Activated CD4-positive, alpha-beta memory T cell treated with anti-CD3 and anti-CD28 coated beads for 36 hours (primary cell): ENCODE data around the gene VWA1. TPM values are rescaled to one million over a fixed set of nuclear protein-coding genes. Genes with fewer than 3 reads are reported as not detected.

Experiments used
- CTCF ChIA-PET: fragments of 350-600 bp; sonication (Branson Sonifier 250); formaldehyde crosslinking; loops from one replicate; lab custom pipeline; 2021; ENCODE audit warnings: antibody characterized with exemption, inconsistent platforms; lab: Charles Lee
- POLR2A ChIA-PET: fragments of 350-600 bp; sonication (Branson Sonifier 250); formaldehyde crosslinking; loops from one replicate; lab custom pipeline; 2021; ENCODE audit warnings: antibody characterized with exemption; lab: Charles Lee
- DNase-seq: peaks from one replicate; pipeline ENCODE4 v3.0.0-alpha.2; 2020
- H3K27ac Mint-ChIP-seq: one replicate; pipeline ENCODE4 v1.8.0; 2021; ENCODE audit warnings: mixed read lengths
- H3K27me3 Mint-ChIP-seq: one replicate; pipeline ENCODE4 v1.8.0; 2021; ENCODE audit warnings: mixed read lengths
- H3K36me3 Mint-ChIP-seq: one replicate; pipeline ENCODE4 v1.8.0; 2021; ENCODE audit warnings: mixed read lengths
- H3K4me1 Mint-ChIP-seq: one replicate; pipeline ENCODE4 v1.8.0; 2021; ENCODE audit warnings: low read depth, mixed read lengths
- H3K4me3 Mint-ChIP-seq: one replicate; pipeline ENCODE4 v1.8.0; 2021; ENCODE audit warnings: mild to moderate bottlenecking, mixed read lengths
- H3K9me3 Mint-ChIP-seq: one replicate; pipeline ENCODE4 v1.8.0; 2021; ENCODE audit warnings: mixed read lengths
- intact Hi-C: fragments of 100-400 bp; cut with micrococcal nuclease; formaldehyde crosslinking; loops from one replicate; pipeline ENCODE4 v1.15.1; 2023
- total RNA-seq, 2 experiments: library from RNA; stranded (reverse); gene quantifications; one replicate each; pipeline ENCODE4 v1.2.3, GENCODE V29; 2021

Gene VWA1
- total RNA-seq, 2 experiments from 2014 or later: 0.69 to 0.92 TPM

- intact Hi-C loops: no loop called here
- Mint-ChIP-seq H3K9me3 (no peaks in the 10 kb centered on the region), H3K27me3 (peaks cover 15% of the 10 kb centered on the region), H3K4me3 (no peak overlapping the region), H3K27ac (no peak overlapping the region), H3K4me1 (peaks cover 12% of the 10 kb centered on the region), H3K36me3 (no peaks in the 10 kb centered on the region)
- POLR2A ChIA-PET: no interaction called here
- CTCF ChIA-PET: no interaction called here
- DNase-seq: no peak
These were observed 15.5 kb upstream of the VWA1 start for GRCh38 chr1:1419813-1420653.

GRCh38 chr1:1420654-1421141, 14.8 kb upstream of the VWA1 start:
- DNase-seq: no peak
- no peaks in the 10 kb centered on the region for H3K9me3 Mint-ChIP-seq
- H3K27ac Mint-ChIP-seq: no peak overlapping the region
- peaks cover 17% of the 10 kb centered on the region for H3K27me3 Mint-ChIP-seq
- ChIA-PET POLR2A (no interaction called here), CTCF (no interaction called here)
- intact Hi-C loops: no loop called here
- peaks cover 12% of the 10 kb centered on the region for H3K4me1 Mint-ChIP-seq
- no peaks in the 10 kb centered on the region for H3K36me3 Mint-ChIP-seq
- H3K4me3 Mint-ChIP-seq: no peak overlapping the region

DNA sequence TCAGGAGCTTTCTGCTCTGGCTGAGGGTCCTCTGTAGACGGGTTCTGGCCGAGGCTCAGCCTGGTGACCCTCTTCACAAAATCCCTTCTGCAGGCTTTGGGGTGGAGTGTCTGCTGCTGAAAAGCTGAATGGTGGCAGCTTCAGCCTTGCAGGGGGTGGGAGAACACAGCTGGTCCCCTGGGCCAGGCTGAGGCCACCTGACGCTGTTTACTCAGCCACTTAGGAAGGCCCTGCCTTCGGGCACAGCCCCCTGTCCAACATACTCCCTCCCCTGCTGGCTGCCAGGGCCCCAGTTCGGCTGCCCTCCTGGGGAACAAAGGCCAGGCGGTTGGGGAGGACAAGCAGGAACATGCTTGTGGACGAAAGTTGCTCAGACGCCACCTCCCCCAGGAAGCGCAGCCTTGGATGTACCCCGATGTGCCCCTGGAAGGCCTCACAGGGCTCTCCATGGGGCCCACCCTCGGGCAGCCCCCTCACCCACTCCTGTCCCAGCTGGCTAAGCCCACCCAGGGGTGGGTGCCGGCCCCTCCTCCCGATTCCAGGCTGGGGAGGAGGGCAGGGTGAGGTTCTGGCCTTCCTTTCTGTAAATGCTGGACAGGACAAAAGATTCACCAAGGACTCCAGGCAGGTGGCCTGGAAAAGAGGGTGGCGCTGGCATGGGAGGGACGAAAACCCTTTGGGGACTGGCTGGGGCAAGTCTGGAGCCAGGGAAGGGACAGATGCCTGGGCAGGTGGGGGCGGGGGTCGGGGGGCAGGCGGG, 14.2 kb upstream of the VWA1 start, which contains the start of gene ANKRD65:
Gene ANKRD65, minus strand, starts transcription at position 130 of the 760 bp plus-strand sequence. CDS start 271 bp downstream, outside the sequence.
- Mint-ChIP-seq H3K27ac (no peak within 1 kb of the TSS), H3K4me1 (peaks cover 13% of the 10 kb centered on the region), H3K36me3 (no peaks in the 10 kb centered on the region), H3K9me3 (no peaks in the 10 kb centered on the region), H3K4me3 (no peak within 1 kb of the TSS), H3K27me3 (peaks cover 21% of the 10 kb centered on the region)
- ChIA-PET POLR2A (no interaction called here), CTCF (no interaction called here)
- DNase-seq: no peak
- intact Hi-C loops: no loop called here

DNA sequence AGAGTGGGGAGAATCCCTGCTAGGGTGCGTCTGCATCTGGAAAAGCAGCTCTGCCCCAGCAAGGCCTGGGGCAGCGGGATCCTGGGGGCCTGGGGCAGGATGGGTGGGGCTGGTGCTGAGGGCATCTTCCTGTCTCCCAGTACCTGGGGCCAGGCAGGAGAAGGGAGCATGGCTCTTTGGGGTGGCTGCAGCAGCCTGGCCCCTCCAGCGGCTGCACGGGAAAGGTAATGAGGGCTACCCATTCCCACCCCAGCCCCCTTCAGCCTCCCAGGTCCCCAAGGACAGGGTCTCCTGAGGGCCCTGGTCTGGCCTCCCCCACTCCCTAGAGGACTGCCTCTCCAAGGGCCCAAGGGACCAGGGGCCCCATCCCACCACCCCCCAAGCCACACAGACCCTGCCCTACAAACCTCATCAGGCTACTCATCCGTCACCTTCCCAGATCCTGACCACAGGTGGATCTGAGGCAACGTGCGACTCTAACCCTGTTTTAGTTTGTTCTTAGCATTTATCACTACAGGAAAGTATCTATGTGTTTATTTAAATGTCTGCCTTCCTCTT, 13.5 kb upstream of the VWA1 start:
- Mint-ChIP-seq H3K4me3 (no peak overlapping the region), H3K9me3 (no peaks in the 10 kb centered on the region), H3K4me1 (peaks cover 14% of the 10 kb centered on the region), H3K27me3 (peaks cover 22% of the 10 kb centered on the region), H3K36me3 (no peaks in the 10 kb centered on the region), H3K27ac (no peak overlapping the region)
- POLR2A ChIA-PET: no interaction called here
- CTCF ChIA-PET: no interaction called here
- DNase-seq: no peak
- intact Hi-C loops: no loop called here

GRCh38 chr1:1422465-1423244, 12.8 kb upstream of the VWA1 start:
- CTCF ChIA-PET: no interaction called here
- peaks cover 22% of the 10 kb centered on the region for H3K27me3 Mint-ChIP-seq
- no peak overlapping the region for H3K27ac Mint-ChIP-seq
- H3K4me3 Mint-ChIP-seq: no peak overlapping the region
- peaks cover 13% of the 10 kb centered on the region for H3K4me1 Mint-ChIP-seq
- POLR2A ChIA-PET: no interaction called here
- no peak for DNase-seq
- H3K9me3 Mint-ChIP-seq: no peaks in the 10 kb centered on the region
- no peaks in the 10 kb centered on the region for H3K36me3 Mint-ChIP-seq
- intact Hi-C loops: no loop called here

DNA sequence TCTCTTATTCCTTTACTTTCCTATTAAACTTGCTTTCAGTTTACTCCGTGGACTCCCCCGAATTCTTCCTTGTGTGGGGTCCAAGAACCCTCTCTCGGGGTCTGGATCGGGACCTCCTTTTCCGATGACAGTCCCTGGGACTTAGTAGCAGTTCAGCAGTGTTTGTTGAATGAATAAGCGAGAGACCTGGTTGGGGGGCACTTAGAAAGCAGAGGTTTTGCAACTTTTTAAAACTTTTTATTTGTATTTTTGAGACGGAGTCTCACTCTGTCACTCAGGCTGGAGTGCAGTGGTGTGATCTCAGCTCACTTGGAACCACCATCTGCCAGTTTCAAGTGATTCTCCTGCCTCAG, 12.3 kb upstream of the VWA1 start:
- intact Hi-C loops: no loop called here
- H3K9me3 Mint-ChIP-seq: no peaks in the 10 kb centered on the region
- peaks cover 22% of the 10 kb centered on the region for H3K27me3 Mint-ChIP-seq
- peaks cover 8% of the 10 kb centered on the region for H3K4me1 Mint-ChIP-seq
- no peaks in the 10 kb centered on the region for H3K36me3 Mint-ChIP-seq
- CTCF ChIA-PET: no interaction called here
- H3K4me3 Mint-ChIP-seq: no peak overlapping the region
- H3K27ac Mint-ChIP-seq: no peak overlapping the region
- POLR2A ChIA-PET: no interaction called here
- no peak for DNase-seq

GRCh38 chr1:1424707-1425106, 10.8 kb upstream of the VWA1 start:
- intact Hi-C loops: no loop called here
- Mint-ChIP-seq H3K9me3 (no peaks in the 10 kb centered on the region), H3K27me3 (peaks cover 28% of the 10 kb centered on the region), H3K4me1 (peaks cover 5% of the 10 kb centered on the region), H3K27ac (no peak overlapping the region), H3K4me3 (no peak overlapping the region), H3K36me3 (no peaks in the 10 kb centered on the region)
- POLR2A ChIA-PET: no interaction called here
- DNase-seq: no peak
- CTCF ChIA-PET: interaction anchor here (0.8 kb wide), 1 partner anchor 16 kb away, joined by 4 read pairs; no protein-coding TSS in a partner anchor

DNA sequence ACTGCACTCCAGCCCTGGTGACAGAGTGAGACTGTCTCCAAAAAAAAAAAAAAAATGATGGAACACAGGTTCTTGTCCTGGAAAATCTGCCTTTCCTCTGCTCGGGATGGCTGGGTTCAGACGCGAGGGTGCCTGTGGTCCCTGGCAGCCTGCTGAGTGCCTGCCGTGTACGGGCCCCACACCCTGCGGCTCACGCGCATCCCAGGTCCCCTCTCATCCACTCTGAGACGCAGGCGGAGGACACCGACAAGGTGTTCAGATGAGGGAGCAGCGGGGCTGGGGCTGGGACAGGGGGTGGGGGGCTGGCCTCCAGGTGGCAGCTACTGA, 10.1 kb upstream of the VWA1 start:
- no peaks in the 10 kb centered on the region for H3K9me3 Mint-ChIP-seq
- DNase-seq: no peak

DNA sequence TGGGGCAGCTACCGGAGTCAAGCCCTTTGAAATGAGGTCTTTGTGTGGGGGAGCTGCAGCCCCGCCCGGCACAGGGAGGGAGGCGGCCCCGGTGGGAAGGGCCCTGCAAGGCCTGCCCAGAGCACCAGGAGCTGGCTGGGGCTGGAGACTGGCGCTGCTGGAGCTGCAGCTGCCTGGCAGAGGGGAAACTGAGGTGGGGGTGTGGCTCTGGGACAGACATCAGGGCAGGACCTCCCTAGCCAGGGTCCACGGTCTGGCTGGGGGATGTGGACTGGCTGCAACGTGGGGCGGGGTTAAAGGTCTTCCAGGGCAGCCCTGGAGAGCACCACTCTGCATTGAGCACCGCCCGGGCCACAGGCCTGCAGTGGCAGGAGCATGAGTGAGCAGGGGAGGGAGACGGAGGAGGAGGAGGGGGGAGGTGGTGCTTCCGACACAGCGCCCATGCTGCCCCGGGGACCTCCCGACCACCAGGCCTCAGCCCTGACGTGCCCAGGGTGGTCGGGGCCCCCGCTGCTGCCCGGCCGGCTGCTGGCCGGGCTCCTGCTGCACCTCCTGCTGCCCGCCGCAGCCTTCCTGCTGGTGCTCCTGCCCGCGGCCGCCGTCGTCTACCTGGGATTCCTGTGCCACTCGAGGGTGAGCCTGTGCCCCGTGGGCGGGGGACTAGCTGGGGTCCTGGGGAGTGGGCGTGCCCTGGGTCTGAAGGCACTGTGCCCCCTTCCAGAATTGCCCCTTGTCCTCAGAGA, 9.6 kb upstream of the VWA1 start:
- CTCF ChIA-PET: no interaction called here
- POLR2A ChIA-PET: no interaction called here
- intact Hi-C loops: no loop called here
- Mint-ChIP-seq H3K4me1 (peaks cover 5% of the 10 kb centered on the region), H3K4me3 (no peak overlapping the region), H3K36me3 (no peaks in the 10 kb centered on the region), H3K9me3 (no peaks in the 10 kb centered on the region), H3K27ac (no peak overlapping the region), H3K27me3 (peaks cover 30% of the 10 kb centered on the region)
- DNase-seq: no peak

More for the DNA sequence above, 10.1 kb upstream of the VWA1 start:
- peaks cover 32% of the 10 kb centered on the region for H3K27me3 Mint-ChIP-seq
- H3K27ac Mint-ChIP-seq: no peak overlapping the region
- peaks cover 5% of the 10 kb centered on the region for H3K4me1 Mint-ChIP-seq
- no peak overlapping the region for H3K4me3 Mint-ChIP-seq
- CTCF ChIA-PET: no interaction called here
- intact Hi-C loops: no loop called here
- POLR2A ChIA-PET: no interaction called here
- H3K36me3 Mint-ChIP-seq: no peaks in the 10 kb centered on the region

- ChIA-PET POLR2A (no interaction called here), CTCF (no interaction called here)
- no peak overlapping the region for H3K4me3 Mint-ChIP-seq
- H3K9me3 Mint-ChIP-seq: no peaks in the 10 kb centered on the region
- H3K4me1 Mint-ChIP-seq: peaks cover 5% of the 10 kb centered on the region
- intact Hi-C loops: no loop called here
- no peak for DNase-seq
- peaks cover 30% of the 10 kb centered on the region for H3K27me3 Mint-ChIP-seq
- no peak overlapping the region for H3K27ac Mint-ChIP-seq
- no peaks in the 10 kb centered on the region for H3K36me3 Mint-ChIP-seq
These were observed 8.9 kb upstream of the VWA1 start for GRCh38 chr1:1426496-1427105.

- Mint-ChIP-seq H3K9me3 (no peaks in the 10 kb centered on the region), H3K36me3 (no peaks in the 10 kb centered on the region), H3K4me1 (peaks cover 5% of the 10 kb centered on the region), H3K27me3 (peaks cover 28% of the 10 kb centered on the region), H3K27ac (no peak overlapping the region), H3K4me3 (no peak overlapping the region)
- CTCF ChIA-PET: no interaction called here
- POLR2A ChIA-PET: no interaction called here
- intact Hi-C loops: no loop called here
- no peak for DNase-seq
These were observed 8.2 kb upstream of the VWA1 start for GRCh38 chr1:1427106-1427819.
